ENCODE measurements around the gene SIRT3.
A peak's percentile ranks its signal among the peaks of the same experiment; 100 is the strongest.

The SIRT3 gene

DNA sequence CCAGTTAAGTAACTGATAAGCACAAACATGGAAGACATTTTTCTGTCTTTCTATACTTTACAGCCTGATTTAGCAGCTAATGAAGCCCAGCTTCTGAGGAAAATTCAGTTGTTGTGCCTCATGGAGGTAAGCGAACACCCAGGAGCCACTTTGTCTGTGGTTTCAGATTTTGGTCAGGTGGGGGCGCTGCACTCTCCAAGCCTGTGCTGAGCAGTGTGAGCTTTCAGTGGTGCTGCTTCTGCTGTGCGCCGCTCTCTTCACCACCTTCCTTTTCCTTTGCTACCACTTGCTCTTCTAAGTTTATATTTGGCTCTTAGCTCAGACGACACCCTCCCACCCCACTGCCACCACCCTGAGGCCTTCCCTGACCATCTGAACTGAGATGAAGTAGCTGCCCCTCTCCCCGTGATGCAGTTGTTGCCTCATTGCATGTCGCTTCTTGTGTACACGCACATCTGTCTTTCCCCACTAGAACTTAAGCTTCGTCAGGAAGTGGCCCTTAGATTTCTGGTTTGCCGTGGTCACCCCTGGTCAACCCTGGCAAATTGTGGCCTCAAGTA, 14.7 kb upstream of the SIRT3 start:
- H3K36me3 ChIP-seq (ENCODE audit: insufficient read depth): no peaks in the 10 kb centered on the region; the same call in 1 of the 2 replicates
- no peak overlapping the region for H3K9ac ChIP-seq
- H3K4me2 ChIP-seq: no peak overlapping the region
- H3K27ac ChIP-seq: no peak overlapping the region
- H4K20me1 ChIP-seq (ENCODE audit: insufficient read depth): no peaks in the 10 kb centered on the region
- no peaks in the 10 kb centered on the region for H3K79me2 ChIP-seq (ENCODE audit: insufficient read depth, low read depth)
- no peak overlapping the region for H3K4me3 ChIP-seq (IDR thresholded peaks at IDR 0.05; ENCODE audit: insufficient read depth, low read depth, low read length)
- no peaks in the 10 kb centered on the region for H3K27me3 ChIP-seq (ENCODE audit: insufficient read depth, low read depth)
- H3K4me1 ChIP-seq (ENCODE audit: low read depth, poor library complexity, severe bottlenecking): no peaks in the 10 kb centered on the region
- no peak overlapping the region for H2AFZ ChIP-seq (ENCODE audit: low read depth)
- TF ChIP-seq, protein P1, sequence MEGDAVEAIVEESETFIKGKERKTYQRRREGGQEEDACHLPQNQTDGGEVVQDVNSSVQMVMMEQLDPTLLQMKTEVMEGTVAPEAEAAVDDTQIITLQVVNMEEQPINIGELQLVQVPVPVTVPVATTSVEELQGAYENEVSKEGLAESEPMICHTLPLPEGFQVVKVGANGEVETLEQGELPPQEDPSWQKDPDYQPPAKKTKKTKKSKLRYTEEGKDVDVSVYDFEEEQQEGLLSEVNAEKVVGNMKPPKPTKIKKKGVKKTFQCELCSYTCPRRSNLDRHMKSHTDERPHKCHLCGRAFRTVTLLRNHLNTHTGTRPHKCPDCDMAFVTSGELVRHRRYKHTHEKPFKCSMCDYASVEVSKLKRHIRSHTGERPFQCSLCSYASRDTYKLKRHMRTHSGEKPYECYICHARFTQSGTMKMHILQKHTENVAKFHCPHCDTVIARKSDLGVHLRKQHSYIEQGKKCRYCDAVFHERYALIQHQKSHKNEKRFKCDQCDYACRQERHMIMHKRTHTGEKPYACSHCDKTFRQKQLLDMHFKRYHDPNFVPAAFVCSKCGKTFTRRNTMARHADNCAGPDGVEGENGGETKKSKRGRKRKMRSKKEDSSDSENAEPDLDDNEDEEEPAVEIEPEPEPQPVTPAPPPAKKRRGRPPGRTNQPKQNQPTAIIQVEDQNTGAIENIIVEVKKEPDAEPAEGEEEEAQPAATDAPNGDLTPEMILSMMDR (conservative IDR thresholded peaks at IDR 0.05; ENCODE audit: low read depth, low read length): peak; percentile 81

DNA sequence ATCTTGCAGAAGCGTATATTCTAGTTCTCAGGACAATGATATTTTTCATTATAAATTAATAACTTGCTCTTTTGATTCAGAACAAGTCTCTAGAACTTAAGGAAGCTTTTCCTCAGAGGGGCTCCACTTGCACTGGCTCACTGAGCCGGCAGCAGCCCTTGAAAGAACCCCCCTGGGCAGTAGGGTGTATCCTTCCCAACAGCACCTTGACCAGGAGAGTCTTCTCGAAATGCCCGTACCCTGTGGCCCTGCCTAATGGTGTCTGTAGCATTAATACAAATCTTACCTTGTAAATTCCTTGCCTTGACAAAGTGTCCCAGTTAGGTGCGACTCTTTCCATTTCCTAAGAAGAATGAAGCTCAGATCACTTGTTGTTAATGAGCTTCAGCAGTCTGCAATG, 14.1 kb upstream of the SIRT3 start:
- Histone ChIP-seq H3K27ac (no peak overlapping the region), H3K4me3 (IDR thresholded peaks at IDR 0.05; ENCODE audit: insufficient read depth, low read depth, low read length) (no peak overlapping the region), H2AFZ (ENCODE audit: low read depth) (no peak overlapping the region), H3K36me3 (ENCODE audit: insufficient read depth) (no peaks in the 10 kb centered on the region; the same call in 1 of the 2 replicates), H3K4me1 (ENCODE audit: low read depth, poor library complexity, severe bottlenecking) (no peaks in the 10 kb centered on the region), H3K27me3 (ENCODE audit: insufficient read depth, low read depth) (no peaks in the 10 kb centered on the region), H3K79me2 (ENCODE audit: insufficient read depth, low read depth) (no peaks in the 10 kb centered on the region), H3K4me2 (no peak overlapping the region), H4K20me1 (ENCODE audit: insufficient read depth) (no peaks in the 10 kb centered on the region), H3K9ac (no peak overlapping the region)
- TF ChIP-seq, protein P1 (conservative IDR thresholded peaks at IDR 0.05; ENCODE audit: low read depth, low read length): no peak

DNA sequence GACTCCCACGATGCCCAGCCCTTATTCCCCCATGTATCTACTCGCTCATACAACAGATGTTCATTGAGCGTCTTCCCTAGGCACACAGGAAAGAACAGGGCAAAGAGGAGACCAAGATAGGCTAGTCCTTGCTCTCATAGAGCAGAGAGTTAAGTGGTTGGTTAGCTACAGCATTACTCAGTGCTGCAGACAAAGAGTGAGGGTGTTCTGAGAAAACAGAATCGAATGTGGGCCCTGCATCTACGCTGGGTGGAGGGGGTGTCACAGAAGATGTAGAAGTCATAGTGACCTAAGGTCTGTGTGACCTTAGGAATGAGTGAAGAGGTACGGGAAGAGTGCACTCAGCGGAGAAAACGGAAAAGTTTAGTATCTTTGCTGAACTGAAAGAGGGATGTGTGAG, 12.9 kb upstream of the SIRT3 start:
- TF ChIP-seq, protein P1 (conservative IDR thresholded peaks at IDR 0.05; ENCODE audit: low read depth, low read length): no peak
- Histone ChIP-seq H3K4me2 (no peak overlapping the region), H2AFZ (ENCODE audit: low read depth) (no peak overlapping the region), H3K9ac (no peak overlapping the region), H3K4me1 (ENCODE audit: low read depth, poor library complexity, severe bottlenecking) (no peaks in the 10 kb centered on the region), H3K4me3 (IDR thresholded peaks at IDR 0.05; ENCODE audit: insufficient read depth, low read depth, low read length) (no peak overlapping the region), H3K27ac (no peak overlapping the region), H3K79me2 (ENCODE audit: insufficient read depth, low read depth) (no peaks in the 10 kb centered on the region), H3K27me3 (ENCODE audit: insufficient read depth, low read depth) (no peaks in the 10 kb centered on the region), H4K20me1 (ENCODE audit: insufficient read depth) (no peaks in the 10 kb centered on the region), H3K36me3 (ENCODE audit: insufficient read depth) (peaks cover 7% of the 10 kb centered on the region; the same call in 1 of the 2 replicates)

DNA sequence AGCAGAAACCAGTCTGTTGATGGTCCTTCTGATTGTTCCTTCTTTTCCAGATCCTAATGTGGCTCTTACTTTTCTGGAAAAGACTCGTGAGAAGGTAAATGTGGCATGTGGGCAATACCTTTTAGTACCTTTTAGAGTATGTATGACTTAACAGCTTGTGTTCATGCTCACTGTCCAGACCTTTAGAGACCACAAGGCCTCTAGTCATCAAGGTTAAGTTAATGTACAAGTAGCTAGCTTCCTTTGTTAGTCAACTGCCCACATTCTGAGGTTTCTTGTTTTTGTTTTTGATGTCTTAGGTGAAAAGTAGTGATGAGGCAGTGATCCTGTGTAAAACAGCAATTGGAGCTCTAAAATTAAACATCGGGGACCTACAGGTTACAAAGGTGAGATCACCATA, 8.2 kb upstream of the SIRT3 start:
- Histone ChIP-seq H3K9ac (no peak overlapping the region), H2AFZ (ENCODE audit: low read depth) (no peak overlapping the region), H3K4me3 (IDR thresholded peaks at IDR 0.05; ENCODE audit: insufficient read depth, low read depth, low read length) (no peak overlapping the region), H3K27me3 (ENCODE audit: insufficient read depth, low read depth) (no peaks in the 10 kb centered on the region), H3K36me3 (ENCODE audit: insufficient read depth) (peaks cover 7% of the 10 kb centered on the region; the same call in 1 of the 2 replicates), H4K20me1 (ENCODE audit: insufficient read depth) (no peaks in the 10 kb centered on the region), H3K79me2 (ENCODE audit: insufficient read depth, low read depth) (peaks cover 21% of the 10 kb centered on the region; the same call in 1 of the 2 replicates), H3K4me1 (ENCODE audit: low read depth, poor library complexity, severe bottlenecking) (no peaks in the 10 kb centered on the region), H3K27ac (no peak overlapping the region), H3K4me2 (no peak overlapping the region)
- TF ChIP-seq, protein P1 (conservative IDR thresholded peaks at IDR 0.05; ENCODE audit: low read depth, low read length): no peak
